Endodermal cell (in vitro differentiated cells): ENCODE data around the gene GNAQ. TPM values are rescaled to one million over a fixed set of nuclear protein-coding genes. Genes with fewer than 3 reads are reported as not detected.
A peak's percentile ranks its signal among the peaks of the same experiment; 100 is the strongest.
"Not testable (repeated sequence)": the region's sequence is repeated elsewhere in the genome, so short reads cannot be mapped to it uniquely, and the experiment has no call there.

ENCODE experiments used
- DNase-seq: peaks from one replicate; pipeline ENCODE4 v3.0.0-alpha.2; 2017
- H3K27ac ChIP-seq: 2 replicates; pipeline ENCODE4 v1.5.1; 2013; ENCODE audit warnings: mild to moderate bottlenecking, low read depth, low read length, moderate library complexity
- H3K27me3 ChIP-seq: 2 replicates; pipeline ENCODE4 v1.6.1; 2013; ENCODE audit warnings: mild to moderate bottlenecking, low read length, moderate library complexity; ENCODE audit not compliant: insufficient read depth, control insufficient read depth, poor library complexity, severe bottlenecking
- H3K36me3 ChIP-seq: 2 replicates; pipeline ENCODE4 v1.7.0; 2013; ENCODE audit warnings: mild to moderate bottlenecking, low read length, moderate library complexity; ENCODE audit not compliant: control insufficient read depth, insufficient read depth
- H3K4me1 ChIP-seq: one replicate; pipeline ENCODE4 v1.7.0; 2013; ENCODE audit warnings: low read length; ENCODE audit not compliant: control insufficient read depth, insufficient read depth
- H3K4me3 ChIP-seq: 2 replicates; pipeline ENCODE4 v1.5.1; 2013; ENCODE audit warnings: mild to moderate bottlenecking, low read length, moderate library complexity
- H3K9ac ChIP-seq: 2 replicates; pipeline ENCODE4 v1.6.1; 2013; ENCODE audit warnings: mild to moderate bottlenecking, low read length, moderate library complexity; ENCODE audit not compliant: poor library complexity, severe bottlenecking; ENCODE audit errors: extremely low read depth
- H3K9me3 ChIP-seq: 2 replicates; pipeline ENCODE4 v1.6.1; 2013; ENCODE audit warnings: mild to moderate bottlenecking, low read length, moderate library complexity; ENCODE audit not compliant: control insufficient read depth
- H3K27ac Mint-ChIP-seq: 2 replicates; pipeline ENCODE4 v1.8.0; 2020; ENCODE audit warnings: mixed read lengths
- H3K27me3 Mint-ChIP-seq: 2 replicates; pipeline ENCODE4 v1.8.0; 2021; ENCODE audit warnings: mild to moderate bottlenecking, mixed read lengths; ENCODE audit not compliant: insufficient read depth
- H3K36me3 Mint-ChIP-seq: 2 replicates; pipeline ENCODE4 v1.8.0; 2020; ENCODE audit warnings: low read depth, mixed read lengths
- H3K4me1 Mint-ChIP-seq: 2 replicates; pipeline ENCODE4 v1.8.0; 2020; ENCODE audit warnings: mixed read lengths
- H3K4me3 Mint-ChIP-seq: 2 replicates; pipeline ENCODE4 v1.8.0; 2020; ENCODE audit warnings: mild to moderate bottlenecking, moderate library complexity, mixed read lengths
- H3K9me3 Mint-ChIP-seq: 2 replicates; pipeline ENCODE4 v1.8.0; 2020; ENCODE audit warnings: mild to moderate bottlenecking, mixed read lengths
- CTCF ChIP-seq: fragments of 200-600 bp; sonication (generic); conservative IDR thresholded peaks from 2 replicates; pipeline ENCODE4 v1.5.0; 2021; ENCODE audit warnings: antibody characterized with exemption, mild to moderate bottlenecking
- WGBS, 2 experiments: methylation state at CpG; one replicate each; pipeline versions ENCODE4 v1.1.5 to v1.1.7; 2013; ENCODE audit warnings: missing lambda C conversion rate in 2 of 2, mixed read lengths in 1 of 2; ENCODE audit not compliant: insufficient coverage in 1 of 2, insufficient read length in 1 of 2; 5-methylcytosine and 5-hydroxymethylcytosine counted together
- total RNA-seq, 2 donors: library from RNA; stranded (reverse); fragmentation: NEBNext Ultra II Directional in 1 of 2; extraction: Animal tissue kit (Norgen Biotek cat#: 25700) in 1 of 2; gene quantifications; 2 replicates in 1 of 2; 3 replicates in 1 of 2; pipeline ENCODE4 v1.2.1, GENCODE V29; 2021

GNAQ gene
- total RNA-seq, 2 donors from 2014 or later = 46.0 to 57.6 TPM

- Mint-ChIP-seq H3K4me1 (no peaks in the 10 kb centered on the region), H3K27ac (no peak overlapping the region), H3K9me3 (peaks cover 8% of the 10 kb centered on the region), H3K4me3 (no peak overlapping the region), H3K27me3 (no peaks in the 10 kb centered on the region), H3K36me3 (peaks cover 48% of the 10 kb centered on the region)
- WGBS, 2 experiments = 95 to 100% methylated on average over 1 to 6 of the region's 6 CpGs
- no peak for DNase-seq
- Histone ChIP-seq H3K4me1 (no peaks in the 10 kb centered on the region), H3K27me3 (no peaks in the 10 kb centered on the region), H3K9me3 (peaks cover 16% of the 10 kb centered on the region), H3K27ac (no peak overlapping the region), H3K4me3 (no peak overlapping the region), H3K36me3 (peaks cover 50% of the 10 kb centered on the region), H3K9ac (no peak overlapping the region)
- no peak for TF ChIP-seq CTCF
Measured at GRCh38 chr9:77725820-77726219, 305.8 kb downstream of the GNAQ start.

GRCh38 chr9:77725046-77725694, 306.4 kb downstream of the GNAQ start:
- no peaks in the 10 kb centered on the region for H3K27me3 ChIP-seq
- no peak overlapping the region for H3K27ac ChIP-seq
- peaks cover 8% of the 10 kb centered on the region for H3K9me3 Mint-ChIP-seq
- no peaks in the 10 kb centered on the region for H3K4me1 ChIP-seq
- no peaks in the 10 kb centered on the region for H3K27me3 Mint-ChIP-seq
- H3K4me3 ChIP-seq = no peak overlapping the region
- TF ChIP-seq CTCF = no peak
- H3K9ac ChIP-seq = no peak overlapping the region
- no peak overlapping the region for H3K4me3 Mint-ChIP-seq
- DNase-seq = no peak
- H3K9me3 ChIP-seq = peaks cover 16% of the 10 kb centered on the region
- peaks cover 48% of the 10 kb centered on the region for H3K36me3 Mint-ChIP-seq
- H3K36me3 ChIP-seq = peaks cover 50% of the 10 kb centered on the region
- H3K4me1 Mint-ChIP-seq = no peaks in the 10 kb centered on the region
- 50% methylated on average over 2 of the region's 2 CpGs; no CpG with 5 or more reads in 1 of the 2 experiments for WGBS, 2 experiments
- H3K27ac Mint-ChIP-seq = no peak overlapping the region

- peaks cover 26% of the 10 kb centered on the region for H3K4me1 Mint-ChIP-seq
- not testable (repeated sequence) for H3K27ac ChIP-seq, H3K4me3 Mint-ChIP-seq, H3K27me3 ChIP-seq, H3K9ac ChIP-seq, H3K4me3 ChIP-seq, DNase-seq, H3K4me1 ChIP-seq, H3K9me3 Mint-ChIP-seq, H3K27me3 Mint-ChIP-seq
- H3K36me3 Mint-ChIP-seq = peaks cover 29% of the 10 kb centered on the region
- Histone ChIP-seq H3K9me3 (peaks cover 16% of the 10 kb centered on the region), H3K36me3 (peaks cover 26% of the 10 kb centered on the region)
- WGBS, 2 experiments = 88 to 96% methylated on average over 3 to 9 of the region's 11 CpGs
- H3K27ac Mint-ChIP-seq = peak overlapping the region; percentile 22
Measured at GRCh38 chr9:77721156-77721555, 310.5 kb downstream of the GNAQ start.
